Right ventricle myocardium superior (tissue), 1 donor: ENCODE data around the gene GPER1. TPM values are rescaled to one million over a fixed set of nuclear protein-coding genes. Genes with fewer than 3 reads are reported as not detected.

Experiments used
- ATAC-seq: fragments of 200-7000 bp; cut with Tn5 transposase; one replicate; pipeline ENCODE4 v1.9.1; 2020; ENCODE audit warnings: mild to moderate bottlenecking; ENCODE audit not compliant: poor library complexity
- DNase-seq: peaks from one replicate; pipeline ENCODE4 v3.0.0-alpha.2; 2020
- intact Hi-C: fragments of 100-400 bp; cut with DNase I; formaldehyde crosslinking; loops from one replicate; pipeline ENCODE4 v1.11.2; 2022
- total RNA-seq: library from RNA; stranded (reverse); fragmentation: NEBNext Ultra II Directional; extraction: Animal tissue kit (Norgen Biotek cat#: 25700); gene quantifications from one replicate; pipeline ENCODE4 v1.2.1, GENCODE V29; 2021
- donor health status: DM: no; HTN: yes; CAD: no; lungs with severe emphysema.

GPER1 gene
- total RNA-seq, 1 donor from 2014 or later: 2.5 TPM

DNA sequence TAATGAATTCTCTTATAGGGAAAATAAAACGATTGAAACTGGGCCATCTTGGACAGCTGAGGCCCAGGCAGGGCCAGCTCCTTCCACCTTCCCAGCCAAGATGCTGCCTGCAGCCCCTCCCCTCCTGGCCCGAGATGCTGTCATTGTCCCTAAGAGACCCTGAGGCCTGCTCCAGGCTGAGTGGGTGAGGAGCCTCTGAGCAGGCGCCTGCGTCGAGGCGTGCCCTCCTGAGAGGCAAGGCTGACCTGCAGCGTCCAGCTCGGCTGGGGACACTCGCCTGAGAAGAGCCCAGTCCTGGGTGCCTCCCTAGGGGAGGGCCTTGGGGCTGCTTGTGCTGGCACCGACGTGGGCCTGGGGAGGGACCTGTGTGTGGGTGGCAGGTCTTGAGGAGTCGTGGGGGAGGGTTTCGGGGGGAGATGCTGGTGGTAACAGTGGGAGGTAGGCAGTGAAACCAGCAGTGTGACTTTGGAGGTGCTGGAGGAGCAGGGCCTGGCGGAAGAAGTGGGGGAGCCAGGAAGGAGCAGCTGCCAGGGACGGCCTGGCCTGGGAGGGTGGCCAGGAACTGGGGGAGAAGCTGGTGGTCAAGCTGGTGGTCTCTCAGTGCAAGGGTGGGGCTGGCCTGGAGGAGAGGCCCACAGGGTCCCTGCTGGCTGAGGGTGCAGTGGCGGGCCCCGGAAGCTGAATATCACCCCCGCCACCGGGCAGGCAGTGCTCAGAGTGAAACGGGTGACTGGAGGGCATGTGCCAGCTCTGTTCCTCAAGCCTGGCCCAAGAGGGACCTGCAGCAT, 35.7 kb upstream of the GPER1 start:
- intact Hi-C loops: no loop called here
- DNase-seq (peak; percentile 75), ATAC-seq (no peak)

DNA sequence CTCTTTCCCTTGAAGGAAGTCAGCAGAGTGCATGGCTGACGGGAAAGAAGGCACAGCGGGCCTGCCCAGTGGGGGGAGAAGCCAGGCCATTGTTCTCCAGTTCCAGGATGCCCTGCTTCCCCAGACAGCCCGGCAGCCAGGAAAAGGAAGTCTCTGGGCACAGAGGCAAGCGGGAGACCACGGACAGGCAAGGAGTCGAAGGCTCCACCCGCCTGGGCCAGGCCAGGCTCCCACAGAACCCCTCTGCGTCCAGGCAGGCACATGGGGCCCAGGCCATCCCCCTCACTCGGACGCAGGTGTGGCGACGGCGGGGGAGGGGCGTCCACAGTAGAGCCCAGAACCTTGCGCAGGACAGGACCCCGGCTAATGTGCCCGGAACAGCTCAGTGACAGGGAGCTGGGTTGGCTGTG, 34.9 kb upstream of the GPER1 start:
- DNase-seq (peak; percentile 63), ATAC-seq (no peak)
- intact Hi-C loops: no loop called here

DNA sequence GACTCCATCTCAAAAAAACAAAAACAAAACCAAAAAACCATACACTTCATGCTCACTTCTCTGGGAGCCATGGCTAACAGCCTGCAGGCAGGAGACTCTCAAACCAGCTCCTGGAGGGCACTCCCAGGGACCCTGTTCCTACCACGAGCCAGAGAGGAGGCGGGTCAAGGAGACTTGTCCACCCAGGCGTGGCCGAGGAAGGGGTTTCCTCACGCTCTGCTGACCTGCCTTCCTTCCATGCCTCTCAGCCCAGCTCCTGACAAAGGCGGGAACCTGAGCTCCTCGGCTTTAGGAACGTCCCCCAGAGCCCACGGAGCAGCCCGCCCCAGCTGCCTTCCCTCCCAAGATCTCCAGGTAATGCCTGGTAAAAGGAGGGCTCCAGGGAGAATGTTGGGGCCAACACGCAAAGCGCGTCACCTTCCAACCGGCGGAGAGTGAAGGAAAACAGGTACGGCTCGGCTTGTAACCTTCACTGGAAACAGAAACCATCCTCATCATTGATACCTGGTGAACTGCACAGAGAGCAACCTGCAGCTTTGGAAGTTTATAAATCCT, 34.0 kb upstream of the GPER1 start:
- no peak for DNase-seq
- intact Hi-C loops: no loop called here
- ATAC-seq: no peak

DNA sequence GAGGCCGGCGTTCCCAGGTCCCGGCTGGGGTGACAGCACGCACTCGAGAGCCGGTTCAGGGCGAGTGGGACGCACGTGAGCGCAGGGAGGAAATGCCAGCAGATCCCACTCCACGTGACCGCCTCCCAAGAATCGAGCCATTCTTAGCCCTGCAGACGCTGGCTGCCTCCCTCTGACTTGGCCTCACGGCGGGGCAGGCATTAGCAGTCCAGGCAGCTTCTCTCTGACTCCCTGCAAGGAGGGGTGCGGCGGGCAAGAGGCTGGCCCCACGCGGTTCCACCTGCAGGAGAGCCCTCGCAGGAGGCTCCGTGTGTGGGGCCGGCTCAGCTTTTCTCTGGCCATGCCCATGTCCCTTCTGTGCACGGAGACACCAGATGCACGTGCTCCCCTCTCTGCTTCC, 33.5 kb upstream of the GPER1 start:
- DNase-seq: peak; percentile 60
- intact Hi-C loops: no loop called here
- ATAC-seq: peak; percentile 28

DNA sequence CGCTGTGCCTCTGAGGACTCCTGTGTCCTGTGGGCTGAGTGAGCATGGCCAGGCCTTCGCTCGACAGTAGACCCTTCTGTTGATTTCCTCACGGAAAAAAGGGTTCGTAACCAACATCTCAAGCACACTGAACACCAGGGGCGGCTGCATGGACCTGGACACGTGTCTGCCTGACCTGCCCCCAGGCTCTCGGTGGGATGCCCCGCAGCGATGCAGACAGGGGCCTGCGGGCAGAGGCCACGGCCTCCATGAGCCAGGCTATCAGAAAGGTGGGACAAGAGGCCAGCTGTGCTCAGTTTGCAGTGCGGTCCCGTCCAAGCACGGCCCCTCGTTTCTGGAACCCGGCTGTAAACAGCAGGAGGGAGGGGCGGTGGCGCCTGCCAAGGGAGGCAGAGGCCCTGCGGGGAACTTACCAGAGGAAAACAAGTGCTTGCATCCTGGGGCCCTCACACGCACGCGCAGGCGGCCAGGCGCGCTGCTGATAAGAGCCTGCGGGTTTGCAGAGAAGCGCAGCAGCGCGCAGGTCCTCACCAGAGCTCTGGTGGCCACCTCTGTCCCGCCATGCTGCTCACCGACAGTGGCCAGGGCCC, 33.0 kb upstream of the GPER1 start:
- peak; percentile 74 for ATAC-seq
- DNase-seq: peak; percentile 93
- intact Hi-C loops: no loop called here

DNA sequence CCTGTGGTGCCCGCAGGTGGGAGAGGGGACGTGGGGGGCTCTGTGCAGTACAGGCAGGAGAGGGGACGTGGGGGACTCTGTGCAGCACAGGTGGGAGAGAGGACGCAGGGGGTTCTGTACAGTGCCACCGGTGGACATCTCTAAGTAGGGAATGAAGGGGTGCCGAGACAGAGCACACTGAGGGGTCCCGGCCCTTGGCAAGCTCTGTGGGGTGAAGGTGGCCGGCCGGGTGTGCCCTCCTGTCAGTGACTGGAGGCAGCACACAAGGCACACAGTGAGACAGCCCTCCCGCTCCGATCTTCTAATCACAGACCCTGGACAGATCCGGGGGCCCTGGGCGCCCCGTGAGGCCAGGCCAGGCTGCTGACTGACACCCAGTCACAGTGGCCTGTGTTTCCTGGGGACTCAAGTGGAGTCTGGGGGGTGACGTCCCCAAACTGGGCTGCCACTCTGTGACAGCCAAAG, 32.4 kb upstream of the GPER1 start:
- intact Hi-C loops: no loop called here
- no peak for ATAC-seq
- no peak for DNase-seq

DNA sequence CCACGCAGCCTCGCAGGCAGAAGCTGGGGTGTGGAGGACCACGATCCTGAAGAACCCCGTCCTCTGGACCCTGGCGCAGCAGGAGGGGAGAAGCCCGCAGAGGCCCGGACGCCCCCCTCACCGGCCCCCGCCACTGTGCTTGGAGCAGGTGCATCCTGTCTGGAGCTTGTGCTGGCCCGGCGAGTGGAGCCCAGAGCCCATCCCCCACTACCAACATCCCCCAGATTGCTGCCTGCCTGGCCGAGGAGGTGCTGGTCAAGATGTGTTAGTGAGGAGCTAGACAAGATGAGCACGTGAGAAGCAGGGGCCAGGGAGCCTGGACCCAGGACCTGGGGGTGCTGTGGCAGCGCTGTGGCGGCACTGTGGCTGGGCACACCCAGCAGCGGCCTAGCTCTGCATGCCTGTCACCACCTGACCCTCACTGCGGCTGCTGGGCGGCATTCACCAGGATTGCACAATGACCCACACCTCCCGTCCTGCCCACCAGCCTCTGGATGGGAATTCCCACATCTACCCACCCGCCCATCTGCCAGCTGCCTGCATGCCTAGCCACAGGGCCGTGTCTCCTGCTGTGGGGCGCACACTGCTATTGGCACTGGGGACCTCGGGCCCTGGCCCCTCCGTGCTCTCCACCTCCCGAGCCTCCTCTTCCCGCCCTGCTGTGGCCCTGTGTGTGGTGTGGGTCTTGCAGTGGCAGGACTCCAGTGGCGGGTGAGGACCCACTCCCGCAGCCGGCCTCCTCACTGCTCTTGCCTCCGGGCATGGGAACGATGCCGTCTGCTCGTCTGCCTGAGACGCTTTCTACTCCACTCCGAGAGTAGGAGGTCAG, 31.7 kb upstream of the GPER1 start:
- ATAC-seq: peak; percentile 51
- peak; percentile 75 for DNase-seq
- intact Hi-C loops: no loop called here

DNA sequence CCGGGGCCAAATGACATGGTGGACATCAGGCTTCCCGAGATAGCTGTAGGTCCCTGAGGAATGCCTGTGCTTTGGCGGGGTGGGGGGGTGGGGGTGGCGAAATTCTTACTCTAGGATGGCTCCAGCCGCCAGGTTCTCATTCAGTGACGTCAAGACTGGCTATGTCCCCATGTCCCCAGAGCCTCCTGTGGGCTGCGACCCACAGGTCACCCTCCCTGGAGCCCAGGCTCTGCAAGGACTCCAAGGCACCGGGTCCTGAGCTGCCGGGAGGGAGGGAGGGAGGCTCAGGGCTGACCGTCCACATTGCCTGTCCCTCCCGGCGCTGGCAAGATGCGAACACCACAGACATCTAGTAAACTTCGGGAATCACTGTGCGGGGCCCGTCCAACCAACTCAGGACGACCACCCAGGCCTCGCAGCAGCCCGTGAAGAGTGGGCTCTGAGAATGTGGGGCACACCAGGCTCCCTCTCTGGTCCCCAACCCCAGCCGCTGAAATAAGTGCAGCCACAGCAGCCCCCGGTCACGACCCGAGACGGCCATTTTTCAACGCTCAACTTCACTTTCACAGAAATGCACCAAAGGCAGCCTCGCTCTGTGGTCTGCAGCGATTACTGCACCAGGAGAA, 31.0 kb upstream of the GPER1 start:
- no peak for ATAC-seq
- intact Hi-C loops: no loop called here
- no peak for DNase-seq

DNA sequence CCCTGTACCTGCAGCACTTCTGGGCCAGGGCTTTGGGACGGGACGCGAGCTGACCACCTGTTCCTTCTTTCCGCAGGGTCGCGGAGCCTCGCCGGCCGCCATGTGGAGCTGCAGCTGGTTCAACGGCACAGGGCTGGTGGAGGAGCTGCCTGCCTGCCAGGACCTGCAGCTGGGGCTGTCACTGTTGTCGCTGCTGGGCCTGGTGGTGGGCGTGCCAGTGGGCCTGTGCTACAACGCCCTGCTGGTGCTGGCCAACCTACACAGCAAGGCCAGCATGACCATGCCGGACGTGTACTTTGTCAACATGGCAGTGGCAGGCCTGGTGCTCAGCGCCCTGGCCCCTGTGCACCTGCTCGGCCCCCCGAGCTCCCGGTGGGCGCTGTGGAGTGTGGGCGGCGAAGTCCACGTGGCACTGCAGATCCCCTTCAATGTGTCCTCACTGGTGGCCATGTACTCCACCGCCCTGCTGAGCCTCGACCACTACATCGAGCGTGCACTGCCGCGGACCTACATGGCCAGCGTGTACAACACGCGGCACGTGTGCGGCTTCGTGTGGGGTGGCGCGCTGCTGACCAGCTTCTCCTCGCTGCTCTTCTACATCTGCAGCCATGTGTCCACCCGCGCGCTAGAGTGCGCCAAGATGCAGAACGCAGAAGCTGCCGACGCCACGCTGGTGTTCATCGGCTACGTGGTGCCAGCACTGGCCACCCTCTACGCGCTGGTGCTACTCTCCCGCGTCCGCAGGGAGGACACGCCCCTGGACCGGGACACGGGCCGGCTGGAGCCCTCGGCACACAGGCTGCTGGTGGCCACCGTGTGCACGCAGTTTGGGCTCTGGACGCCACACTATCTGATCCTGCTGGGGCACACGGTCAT, 30.3 kb upstream of the GPER1 start:
- no peak for DNase-seq

DNA sequence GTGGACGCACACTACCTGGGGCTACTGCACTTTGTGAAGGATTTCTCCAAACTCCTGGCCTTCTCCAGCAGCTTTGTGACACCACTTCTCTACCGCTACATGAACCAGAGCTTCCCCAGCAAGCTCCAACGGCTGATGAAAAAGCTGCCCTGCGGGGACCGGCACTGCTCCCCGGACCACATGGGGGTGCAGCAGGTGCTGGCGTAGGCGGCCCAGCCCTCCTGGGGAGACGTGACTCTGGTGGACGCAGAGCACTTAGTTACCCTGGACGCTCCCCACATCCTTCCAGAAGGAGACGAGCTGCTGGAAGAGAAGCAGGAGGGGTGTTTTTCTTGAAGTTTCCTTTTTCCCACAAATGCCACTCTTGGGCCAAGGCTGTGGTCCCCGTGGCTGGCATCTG, 29.6 kb upstream of the GPER1 start:
- DNase-seq (no peak), ATAC-seq (no peak)
- intact Hi-C loops: no loop called here

More for the DNA sequence above, 30.3 kb upstream of the GPER1 start:
- intact Hi-C loops: no loop called here
- no peak for ATAC-seq

DNA sequence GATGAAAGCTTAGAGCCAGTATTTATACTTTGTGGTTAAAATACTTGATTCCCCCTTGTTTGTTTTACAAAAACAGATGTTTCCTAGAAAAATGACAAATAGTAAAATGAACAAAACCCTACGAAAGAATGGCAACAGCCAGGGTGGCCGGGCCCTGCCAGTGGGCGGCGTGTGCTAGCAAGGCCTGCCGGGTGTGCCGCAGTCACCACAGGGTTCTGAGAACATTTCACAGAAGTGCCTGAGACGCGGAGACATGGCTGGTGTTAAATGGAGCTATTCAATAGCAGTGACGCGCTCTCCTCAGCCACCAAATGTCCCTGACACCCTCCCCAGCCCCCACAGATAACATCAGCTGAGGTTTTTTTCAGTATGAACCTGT, 29.1 kb upstream of the GPER1 start:
- DNase-seq: peak; percentile 40
- ATAC-seq: no peak
- intact Hi-C loops: no loop called here

DNA sequence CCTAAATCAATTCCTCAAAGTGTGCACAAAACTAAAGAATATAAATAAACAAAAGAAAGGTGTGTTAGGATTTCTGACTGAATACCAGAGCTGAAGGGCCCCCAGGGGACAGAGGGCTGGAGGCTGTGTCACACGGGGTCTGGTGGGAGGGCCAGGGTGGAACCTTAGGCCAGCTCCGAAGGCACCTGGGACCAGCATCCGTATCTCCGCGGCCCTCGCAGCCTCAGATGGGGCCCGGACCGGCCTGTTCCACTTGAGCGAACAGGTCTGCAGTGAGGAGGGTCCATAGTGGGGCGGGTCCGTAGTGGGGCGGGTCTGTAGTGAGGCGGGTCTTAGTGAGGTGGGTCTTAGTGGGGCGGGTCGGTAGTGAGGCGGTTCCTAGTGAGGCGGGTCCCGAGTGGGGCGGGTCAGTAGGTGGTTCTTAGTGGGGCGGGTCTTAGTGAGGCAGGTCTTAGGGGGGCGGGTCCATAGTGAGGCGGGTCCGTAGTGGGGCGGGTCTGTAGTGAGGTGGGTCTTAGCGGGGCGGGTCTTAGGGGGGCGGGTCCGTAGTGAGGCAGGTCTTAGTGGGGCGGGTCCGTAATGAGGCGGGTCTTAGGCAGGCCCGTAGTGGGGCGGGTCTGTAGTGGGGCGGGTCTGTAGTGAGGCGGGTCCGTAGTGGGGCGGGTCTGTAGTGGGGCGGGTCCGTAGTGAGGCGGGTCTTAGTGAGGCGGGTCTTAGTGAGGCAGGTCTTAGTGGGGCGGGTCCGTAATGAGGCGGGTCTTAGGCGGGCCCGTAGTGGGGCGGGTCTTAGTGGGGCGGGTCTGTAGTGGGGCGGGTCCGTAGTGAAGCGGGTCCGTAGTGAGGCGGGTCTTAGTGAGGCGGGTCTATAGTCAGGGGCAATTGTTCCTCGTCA, 28.5 kb upstream of the GPER1 start:
- DNase-seq: peak; percentile 60
- peak; percentile 8 for ATAC-seq
- intact Hi-C loops: no loop called here

DNA sequence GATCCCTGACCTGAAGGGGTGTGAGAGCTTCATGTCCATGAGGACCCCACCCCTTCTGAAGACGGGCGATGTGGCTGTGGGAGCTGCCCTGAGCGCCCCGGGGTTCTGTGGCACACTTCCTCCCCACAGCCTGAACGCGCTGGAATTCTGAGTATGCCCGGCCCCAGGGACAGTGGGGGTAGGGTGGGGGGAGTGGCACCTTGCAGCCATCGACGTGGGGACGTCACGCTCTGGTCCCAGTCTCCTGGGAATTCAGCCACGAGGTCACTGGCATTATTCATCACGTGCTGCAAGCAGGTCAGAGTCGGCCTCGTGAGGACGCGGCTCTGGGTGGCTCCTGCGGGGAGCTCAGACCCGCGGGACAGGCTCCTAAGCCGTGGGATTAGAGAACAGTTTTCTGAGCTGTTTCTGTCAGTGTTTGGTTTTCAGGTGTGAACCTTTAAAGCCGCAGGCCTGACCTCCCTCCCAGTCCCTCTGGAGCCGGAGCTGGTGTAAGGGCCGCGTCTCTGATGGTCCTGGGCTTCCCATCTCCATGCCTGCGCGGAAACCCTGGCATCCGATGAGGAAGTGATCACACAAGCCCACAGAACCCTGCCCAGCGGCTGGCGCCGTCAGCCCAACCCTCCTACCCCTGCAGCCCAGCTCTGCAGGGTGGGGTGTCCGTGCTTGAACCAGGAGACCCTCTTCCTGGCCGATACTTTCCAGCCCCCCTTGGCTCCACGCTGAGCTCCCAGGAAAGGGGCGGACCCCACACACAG, 27.4 kb upstream of the GPER1 start:
- intact Hi-C loops: no loop called here
- ATAC-seq (peak; percentile 52), DNase-seq (peak; percentile 77)

DNA sequence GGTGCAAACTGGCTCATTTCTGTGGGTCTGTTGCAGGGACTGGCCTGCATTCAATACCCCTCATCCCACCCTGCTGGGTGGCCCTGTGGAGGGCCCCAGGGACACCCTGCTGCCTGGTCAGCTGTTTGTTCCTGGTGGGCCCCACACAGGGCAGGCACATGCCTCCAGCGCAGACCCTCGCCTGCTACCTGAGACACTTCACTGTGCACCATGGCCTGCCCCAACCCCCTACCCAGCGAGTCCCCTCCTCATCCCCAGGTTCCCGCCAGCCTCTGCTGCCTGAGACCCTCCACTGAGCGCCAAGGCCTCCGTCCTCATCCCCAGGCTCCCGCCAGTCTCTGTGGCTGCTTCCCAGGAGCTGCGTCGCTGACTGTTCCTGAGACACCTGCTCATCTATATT, 26.7 kb upstream of the GPER1 start:
- DNase-seq (peak; percentile 37), ATAC-seq (no peak)
- intact Hi-C loops: no loop called here

DNA sequence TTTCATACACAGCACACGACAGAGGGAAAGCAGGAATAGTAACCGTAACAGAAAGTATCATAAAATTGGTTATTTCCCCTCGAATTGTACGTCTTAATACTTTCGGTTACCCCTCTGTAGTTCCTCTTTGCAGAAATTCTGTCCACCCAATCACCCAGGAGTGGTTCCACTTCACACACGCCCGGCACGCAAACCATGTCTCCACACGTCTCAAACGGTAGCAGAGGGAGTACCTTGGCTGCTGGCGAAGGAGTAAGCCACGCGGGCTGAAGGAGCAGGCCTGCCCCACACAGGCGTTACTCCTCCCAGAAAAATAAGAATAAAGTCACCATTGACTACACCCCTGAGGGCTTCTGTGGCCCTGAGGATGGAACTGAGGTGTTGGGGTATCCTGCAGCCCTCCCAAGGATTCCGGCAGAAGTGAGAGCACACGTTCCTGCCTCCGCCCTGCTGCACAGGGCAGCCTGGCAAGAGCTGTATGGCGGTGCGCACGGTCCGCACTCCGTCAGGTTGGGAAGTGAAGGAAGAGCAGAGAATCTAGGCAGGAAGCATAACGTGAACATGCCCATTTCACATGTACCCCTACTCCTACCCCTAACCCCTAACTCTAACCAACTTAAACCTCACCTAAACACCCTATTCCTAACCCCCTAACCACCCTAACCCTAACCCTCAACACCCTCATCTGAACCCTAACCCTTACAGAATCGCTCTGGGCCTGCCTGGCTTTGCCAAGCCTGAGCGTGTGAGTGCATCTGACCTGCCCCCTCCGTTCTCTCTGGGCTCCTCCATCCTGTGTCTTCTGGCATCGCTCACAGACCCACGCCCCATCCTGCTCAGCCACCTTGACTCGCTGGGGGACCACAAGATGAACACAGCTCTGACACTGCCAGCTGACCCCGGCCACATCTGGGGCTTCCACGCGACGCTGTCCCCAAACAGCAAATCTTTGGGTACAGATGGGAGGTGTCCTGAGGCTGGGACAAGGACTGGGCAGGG, 25.3 kb upstream of the GPER1 start:
- DNase-seq (peak; percentile 34), ATAC-seq (no peak)
- intact Hi-C loops: no loop called here
